ENCODE data around the gene LCORL. TPM values are rescaled to one million over a fixed set of nuclear protein-coding genes. Genes with fewer than 3 reads are reported as not detected.

LCORL gene
- total RNA-seq, 1 experiment from 2014 or later = 18.0 TPM

DNA sequence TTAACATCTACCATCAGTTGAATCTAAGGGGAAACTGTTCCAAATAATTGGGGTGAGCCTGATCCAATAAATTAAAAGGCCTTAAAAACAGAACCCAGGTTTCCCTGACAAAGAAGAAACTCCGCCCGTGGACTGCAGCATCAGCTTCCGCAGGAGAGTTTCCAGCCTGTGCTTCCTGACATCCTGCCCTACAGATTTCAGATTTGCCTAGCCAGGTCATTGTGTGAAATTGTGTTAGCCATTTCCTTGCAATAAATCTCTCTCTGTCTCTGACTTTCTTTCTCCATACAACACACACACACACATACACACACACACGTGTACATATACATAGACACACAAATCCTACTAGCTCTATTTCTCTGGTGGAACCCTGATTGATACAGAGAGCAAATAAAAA is 48.3 kb upstream of the LCORL start:
- TF ChIP-seq ZFX (IDR thresholded peaks at IDR 0.05) (no peak), CEBPB (IDR thresholded peaks at IDR 0.05; ENCODE audit: low read depth) (no peak), EZH2 (IDR thresholded peaks at IDR 0.05) (no peak), CBX3 (IDR thresholded peaks at IDR 0.05; ENCODE audit: low read depth) (no peak), RAD21 (IDR thresholded peaks at IDR 0.05; ENCODE audit: low read depth) (no peak), TCF7L2 (IDR thresholded peaks at IDR 0.05; ENCODE audit: borderline replicate concordance, extremely low read depth, insufficient read depth, insufficient read length) (no peak), SP1 (IDR thresholded peaks at IDR 0.05; ENCODE audit: low read depth) (no peak), ELF1 (IDR thresholded peaks at IDR 0.05; ENCODE audit: borderline replicate concordance, low read depth) (no peak)
- H3K4me1 ChIP-seq (ENCODE audit: control insufficient read depth in 1 of 2, insufficient read depth in 2 of 2, low read length in 2 of 2) = no peaks in the 10 kb centered on the region
- no peaks in the 10 kb centered on the region for H3K36me3 ChIP-seq (ENCODE audit: control insufficient read depth in 1 of 2, insufficient read depth in 2 of 2, low read length in 2 of 2)
- no peaks in the 10 kb centered on the region for H4K20me1 ChIP-seq (ENCODE audit: insufficient read depth)
- H2AFZ ChIP-seq (ENCODE audit: low read depth, low read length, poor library complexity, severe bottlenecking) = no peak overlapping the region
- H3K9me2 ChIP-seq (ENCODE audit: insufficient read depth) = no peaks in the 10 kb centered on the region
- no peak overlapping the region for H3K27ac ChIP-seq (ENCODE audit: low read depth, low read length)
- RAD21 ChIA-PET (ENCODE audit: low non-redundant PET in 1 of 2, low total read pairs in 2 of 2, uncharacterized antibody in 2 of 2, unreplicated experiment in 2 of 2) = no interaction called here
- intact Hi-C loops (cut with micrococcal nuclease) = no loop called here
- BruUV-seq (replicated peaks) = no TSS peak
- H3K4me2 ChIP-seq (ENCODE audit: low read length) = no peak overlapping the region
- H3K9me3 ChIP-seq (ENCODE audit: control insufficient read depth in 1 of 2, insufficient read depth in 1 of 2, low read depth in 1 of 2, low read length in 2 of 2) = no peaks in the 10 kb centered on the region
- POLR2A ChIA-PET = no interaction called here
- H3K27me3 ChIP-seq (ENCODE audit: insufficient read depth, low read length) = peaks cover 10% of the 10 kb centered on the region; the same call in 1 of the 2 replicates
- no peak for DNase-seq (ENCODE audit: low read depth, low spot score)
- CTCF ChIA-PET = no interaction called here
- H3K4me3 ChIP-seq (replicated peaks in 1 of 2; ENCODE audit: low read depth in 1 of 2, low read length in 2 of 2) = no peak overlapping the region
- no peaks in the 10 kb centered on the region for H3K79me2 ChIP-seq (ENCODE audit: insufficient read depth, low read length)
- ATAC-seq = no peak
- no peak overlapping the region for H3K9ac ChIP-seq (ENCODE audit: low read length)

DNA sequence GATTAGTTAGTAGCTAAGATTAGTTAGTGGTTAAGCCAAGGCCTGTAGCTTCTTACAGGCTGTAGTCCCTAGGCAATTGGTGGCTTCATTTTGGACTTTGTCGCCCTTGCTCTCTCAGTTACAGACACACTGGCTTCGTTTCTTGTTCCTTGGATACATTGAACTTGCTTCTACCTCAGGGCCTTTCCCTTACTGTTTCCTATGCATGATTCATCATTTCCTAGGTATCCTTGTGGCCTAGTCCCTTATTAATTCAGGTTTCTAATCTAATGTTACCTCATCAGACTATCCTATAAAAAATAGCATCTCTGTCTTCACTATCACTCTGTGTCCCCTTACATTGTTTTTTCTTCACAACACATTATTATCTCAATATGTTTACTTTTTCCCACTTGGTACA is 45.5 kb upstream of the LCORL start:
- Histone ChIP-seq H3K9me2 (ENCODE audit: insufficient read depth) (no peaks in the 10 kb centered on the region), H3K79me2 (ENCODE audit: insufficient read depth, low read length) (no peaks in the 10 kb centered on the region), H3K36me3 (ENCODE audit: control insufficient read depth in 1 of 2, insufficient read depth in 2 of 2, low read length in 2 of 2) (no peaks in the 10 kb centered on the region), H3K27ac (ENCODE audit: low read depth, low read length) (no peak overlapping the region), H3K4me3 (replicated peaks in 1 of 2; ENCODE audit: low read depth in 1 of 2, low read length in 2 of 2) (no peak overlapping the region), H3K4me2 (ENCODE audit: low read length) (no peak overlapping the region), H3K9me3 (ENCODE audit: control insufficient read depth in 1 of 2, insufficient read depth in 1 of 2, low read depth in 1 of 2, low read length in 2 of 2) (0 out of 4 replicates have a peak, but pooled peaks cover 0 to 6% of the 10 kb centered on the region in 2 experiments), H4K20me1 (ENCODE audit: insufficient read depth) (no peaks in the 10 kb centered on the region), H3K4me1 (ENCODE audit: control insufficient read depth in 1 of 2, insufficient read depth in 2 of 2, low read length in 2 of 2) (no peaks in the 10 kb centered on the region), H3K9ac (ENCODE audit: low read length) (no peak overlapping the region), H2AFZ (ENCODE audit: low read depth, low read length, poor library complexity, severe bottlenecking) (no peak overlapping the region), H3K27me3 (ENCODE audit: insufficient read depth, low read length) (peaks cover 10% of the 10 kb centered on the region; the same call in 1 of the 2 replicates)
- no peak for DNase-seq (ENCODE audit: low read depth, low spot score)
- no peak for ATAC-seq
- ChIA-PET CTCF (no interaction called here), POLR2A (no interaction called here), RAD21 (ENCODE audit: low non-redundant PET in 1 of 2, low total read pairs in 2 of 2, uncharacterized antibody in 2 of 2, unreplicated experiment in 2 of 2) (no interaction called here)
- no TSS peak for BruUV-seq (replicated peaks)
- intact Hi-C loops (cut with micrococcal nuclease) = no loop called here
- TF ChIP-seq EZH2phosphoT487 (IDR thresholded peaks at IDR 0.05; ENCODE audit: borderline replicate concordance) (no peak), ATF3 (IDR thresholded peaks at IDR 0.05) (no peak), ZNF274 (IDR thresholded peaks at IDR 0.05; ENCODE audit: low read depth, low read length) (no peak), EZH2 (IDR thresholded peaks at IDR 0.05) (no peak), ELF1 (IDR thresholded peaks at IDR 0.05; ENCODE audit: borderline replicate concordance, low read depth) (no peak), TCF7L2 (IDR thresholded peaks at IDR 0.05; ENCODE audit: borderline replicate concordance, extremely low read depth, insufficient read depth, insufficient read length) (no peak), SIN3A (IDR thresholded peaks at IDR 0.05; ENCODE audit: low read depth) (no peak), ZFX (IDR thresholded peaks at IDR 0.05) (no peak)

Measured in HCT116 (cell line).